ENCODE results near the gene FRK.
"Not testable (repeated sequence)": the region's sequence is repeated elsewhere in the genome, so short reads cannot be mapped to it uniquely, and the experiment has no call there.

FRK gene

GRCh38 chr6:115948751-115949150, 111.9 kb downstream of the FRK start:
- in situ Hi-C loops (cut with MboI; ENCODE audit: low sequenced_read_pairs): no loop called here
- no peak for DNase-seq (ENCODE audit: low spot score in 2 of 2)
- H3K4me1 ChIP-seq: no peaks in the 10 kb centered on the region

GRCh38 chr6:115947966-115948541, 112.6 kb downstream of the FRK start:
- Histone ChIP-seq H3K27me3 (ENCODE audit: low read depth) (no peaks in the 10 kb centered on the region), H3K4me1 (no peaks in the 10 kb centered on the region), H3K9me3 (no peaks in the 10 kb centered on the region), H3K36me3 (replicated peaks) (no peaks in the 10 kb centered on the region), H3K4me3 (no peak overlapping the region)
- DNase-seq (ENCODE audit: low spot score in 2 of 2): no peak
- in situ Hi-C loops (cut with MboI; ENCODE audit: low sequenced_read_pairs): no loop called here

More at GRCh38 chr6:115948751-115949150, 111.9 kb downstream of the FRK start:
- H3K4me3 ChIP-seq: no peak overlapping the region
- no peaks in the 10 kb centered on the region for H3K36me3 ChIP-seq (replicated peaks)
- no peaks in the 10 kb centered on the region for H3K9me3 ChIP-seq
- no peaks in the 10 kb centered on the region for H3K27me3 ChIP-seq (ENCODE audit: low read depth)

DNA sequence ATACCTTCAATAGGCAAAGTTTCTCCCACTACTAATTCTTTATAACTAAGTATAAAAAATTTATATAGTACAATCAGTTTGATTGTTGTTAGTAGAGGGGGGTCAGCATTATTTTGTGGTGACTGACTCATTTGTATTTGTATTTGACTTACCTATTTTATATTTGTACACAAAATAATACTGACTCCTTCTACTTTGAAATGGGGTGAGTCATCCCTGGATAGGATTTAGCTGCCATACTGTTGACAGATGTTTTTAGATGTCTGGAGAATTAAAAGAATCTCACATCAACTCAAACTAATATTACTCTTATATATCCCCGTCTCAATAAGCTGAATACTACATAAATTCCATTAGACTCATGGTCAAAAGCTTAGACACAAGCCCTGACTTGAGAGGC, 114.9 kb downstream of the FRK start:
- no peaks in the 10 kb centered on the region for H3K36me3 ChIP-seq (replicated peaks)
- in situ Hi-C loops (cut with MboI; ENCODE audit: low sequenced_read_pairs): no loop called here
- no peak for DNase-seq (ENCODE audit: low spot score in 2 of 2)
- H3K27me3 ChIP-seq (ENCODE audit: low read depth): no peaks in the 10 kb centered on the region
- H3K4me1 ChIP-seq: no peaks in the 10 kb centered on the region
- no peaks in the 10 kb centered on the region for H3K9me3 ChIP-seq
- H3K4me3 ChIP-seq: no peak overlapping the region

DNA sequence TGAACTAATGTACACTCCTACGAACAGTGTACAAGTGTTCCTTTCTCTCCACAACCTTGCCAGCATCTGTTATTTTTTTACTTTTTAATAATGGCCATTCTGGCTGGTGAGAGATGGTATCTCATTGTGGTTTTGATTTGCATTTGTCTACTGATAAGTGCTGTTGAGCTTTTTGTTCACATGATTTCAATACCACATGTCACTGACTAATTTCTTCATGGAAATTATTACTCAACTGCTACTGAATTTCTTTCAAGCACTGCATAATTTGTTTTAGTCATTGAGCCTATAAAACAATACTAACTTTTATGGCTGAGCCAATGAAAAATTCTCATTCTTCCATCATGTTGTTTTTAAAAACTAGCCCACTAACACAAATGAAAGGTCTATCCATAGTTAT, 115.4 kb downstream of the FRK start:
- H3K36me3 ChIP-seq (replicated peaks): no peaks in the 10 kb centered on the region
- no peak overlapping the region for H3K4me3 ChIP-seq
- no peaks in the 10 kb centered on the region for H3K9me3 ChIP-seq
- in situ Hi-C loops (cut with MboI; ENCODE audit: low sequenced_read_pairs): no loop called here
- no peaks in the 10 kb centered on the region for H3K27me3 ChIP-seq (ENCODE audit: low read depth)
- no peak for DNase-seq (ENCODE audit: low spot score in 2 of 2)
- no peaks in the 10 kb centered on the region for H3K4me1 ChIP-seq

DNA sequence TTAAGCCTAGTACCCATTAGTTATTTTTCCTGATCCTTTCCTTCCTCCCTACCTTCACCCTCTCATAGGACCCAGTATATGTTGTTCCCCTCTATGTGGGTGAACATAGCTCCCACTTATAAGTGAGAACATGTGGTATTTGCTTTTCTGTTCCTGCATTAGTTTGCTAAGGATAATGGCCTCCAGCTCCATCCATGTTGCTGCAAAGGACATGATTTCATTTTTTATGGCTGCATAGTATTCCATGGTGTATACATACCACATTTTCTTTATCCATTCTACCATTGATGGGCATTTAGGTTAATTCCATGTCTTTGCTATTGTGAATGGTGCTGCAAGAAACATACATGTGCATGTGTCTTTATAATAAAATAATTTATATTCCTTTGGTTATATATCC, 115.9 kb downstream of the FRK start:
- H3K36me3 ChIP-seq (replicated peaks); H3K9me3 ChIP-seq; in situ Hi-C loops (cut with MboI; ENCODE audit: low sequenced_read_pairs); H3K27me3 ChIP-seq (ENCODE audit: low read depth); DNase-seq (ENCODE audit: low spot score in 2 of 2); H3K4me1 ChIP-seq; H3K4me3 ChIP-seq: not testable (repeated sequence)

GRCh38 chr6:115937502-115937901, 123.2 kb downstream of the FRK start:
- H3K4me3 ChIP-seq; H3K27me3 ChIP-seq (ENCODE audit: low read depth); H3K4me1 ChIP-seq; H3K36me3 ChIP-seq (replicated peaks); in situ Hi-C loops (cut with MboI; ENCODE audit: low sequenced_read_pairs); H3K9me3 ChIP-seq; DNase-seq (ENCODE audit: low spot score in 2 of 2): not testable (repeated sequence)

DNA sequence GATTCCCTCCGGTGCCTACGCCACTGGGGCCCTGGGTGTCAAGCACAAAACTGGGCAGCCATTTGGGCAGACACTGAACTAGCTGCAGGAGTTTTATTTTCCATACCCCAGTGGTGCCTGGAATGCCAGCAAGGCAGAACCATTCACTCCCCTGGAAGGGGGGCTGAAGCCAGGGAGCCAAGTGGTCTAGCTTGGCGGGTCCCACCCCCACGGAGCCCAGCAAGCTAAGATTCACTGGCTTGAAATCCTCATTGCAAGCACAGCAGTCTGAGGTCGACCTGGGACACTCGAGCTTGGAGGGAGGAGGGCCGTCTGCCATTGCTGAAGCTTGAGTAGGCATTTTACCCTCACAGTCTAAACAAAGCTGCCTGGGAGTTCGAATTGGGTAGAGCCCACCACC, 125.3 kb downstream of the FRK start:
- Histone ChIP-seq H3K36me3 (replicated peaks) (no peaks in the 10 kb centered on the region), H3K9me3 (no peaks in the 10 kb centered on the region), H3K4me1 (no peaks in the 10 kb centered on the region), H3K4me3 (no peak overlapping the region), H3K27me3 (ENCODE audit: low read depth) (no peaks in the 10 kb centered on the region)
- in situ Hi-C loops (cut with MboI; ENCODE audit: low sequenced_read_pairs): no loop called here
- DNase-seq (ENCODE audit: low spot score in 2 of 2): no peak

DNA sequence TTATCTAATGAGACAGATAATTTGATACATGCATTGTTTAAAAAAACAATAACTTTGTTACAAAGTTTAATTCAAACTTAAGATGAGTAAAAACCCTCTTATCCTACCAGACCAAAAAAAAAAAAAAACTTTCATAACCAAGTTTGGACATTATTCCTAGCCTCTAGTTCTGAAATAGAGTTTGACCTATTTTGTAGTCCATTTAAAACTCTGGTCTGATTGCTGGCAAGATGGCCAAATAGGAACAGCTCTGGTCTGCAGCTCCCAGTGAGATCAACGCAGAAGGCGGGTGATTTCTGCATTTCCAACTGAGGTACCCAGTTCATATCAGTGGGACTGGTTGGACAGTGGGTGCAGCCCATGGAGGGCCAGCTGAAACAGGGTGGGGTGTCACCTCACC, 125.9 kb downstream of the FRK start:
- Histone ChIP-seq H3K27me3 (ENCODE audit: low read depth) (no peaks in the 10 kb centered on the region), H3K4me1 (no peaks in the 10 kb centered on the region), H3K9me3 (no peaks in the 10 kb centered on the region), H3K4me3 (no peak overlapping the region), H3K36me3 (replicated peaks) (no peaks in the 10 kb centered on the region)
- DNase-seq (ENCODE audit: low spot score in 2 of 2): no peak
- in situ Hi-C loops (cut with MboI; ENCODE audit: low sequenced_read_pairs): no loop called here

DNA sequence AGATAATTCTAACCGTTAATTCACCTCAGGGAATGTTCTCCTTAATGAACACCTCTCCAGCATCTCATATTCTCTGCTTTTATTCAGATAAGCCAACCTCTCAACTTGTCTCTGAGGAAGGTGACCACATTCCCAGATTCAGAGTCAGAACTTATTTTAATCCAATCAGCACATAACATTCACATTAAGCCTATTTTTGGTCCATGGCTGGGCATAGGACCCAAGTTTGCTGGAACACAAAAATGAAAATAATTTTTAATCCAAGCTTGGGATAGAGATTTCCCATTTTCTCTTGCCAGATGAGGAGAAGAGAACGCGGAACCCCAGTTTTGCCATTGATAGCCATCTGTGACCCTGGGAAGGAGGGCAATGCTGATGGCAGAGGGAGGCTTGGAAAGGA, 126.5 kb downstream of the FRK start:
- H3K36me3 ChIP-seq (replicated peaks): no peaks in the 10 kb centered on the region
- H3K4me3 ChIP-seq: no peak overlapping the region
- no peak for DNase-seq (ENCODE audit: low spot score in 2 of 2)
- no peaks in the 10 kb centered on the region for H3K27me3 ChIP-seq (ENCODE audit: low read depth)
- in situ Hi-C loops (cut with MboI; ENCODE audit: low sequenced_read_pairs): no loop called here
- no peaks in the 10 kb centered on the region for H3K9me3 ChIP-seq
- H3K4me1 ChIP-seq: no peaks in the 10 kb centered on the region

DNA sequence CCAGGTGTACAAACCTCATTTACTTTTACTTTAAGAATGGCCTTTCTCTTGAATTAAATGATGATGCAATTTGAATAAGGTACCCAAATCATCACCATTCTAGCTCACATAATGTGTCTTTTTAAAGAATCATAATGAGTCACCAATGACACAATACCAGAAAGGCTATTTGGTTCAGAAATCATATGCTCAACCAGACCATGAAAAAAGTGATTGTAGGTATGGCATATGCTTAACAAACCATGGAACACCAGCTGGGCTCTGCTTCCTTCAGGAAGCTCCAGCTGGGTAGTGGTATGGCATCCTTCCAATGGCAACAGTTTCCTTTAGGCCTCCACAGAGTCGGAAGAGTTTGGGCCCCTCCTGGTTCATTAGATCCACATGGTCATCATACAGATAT, 128.2 kb downstream of the FRK start:
- H3K27me3 ChIP-seq (ENCODE audit: low read depth): no peaks in the 10 kb centered on the region
- no peak overlapping the region for H3K4me3 ChIP-seq
- H3K9me3 ChIP-seq: no peaks in the 10 kb centered on the region
- H3K4me1 ChIP-seq: no peaks in the 10 kb centered on the region
- H3K36me3 ChIP-seq (replicated peaks): no peaks in the 10 kb centered on the region
- in situ Hi-C loops (cut with MboI; ENCODE audit: low sequenced_read_pairs): no loop called here
- DNase-seq (ENCODE audit: low spot score in 2 of 2): no peak

DNA sequence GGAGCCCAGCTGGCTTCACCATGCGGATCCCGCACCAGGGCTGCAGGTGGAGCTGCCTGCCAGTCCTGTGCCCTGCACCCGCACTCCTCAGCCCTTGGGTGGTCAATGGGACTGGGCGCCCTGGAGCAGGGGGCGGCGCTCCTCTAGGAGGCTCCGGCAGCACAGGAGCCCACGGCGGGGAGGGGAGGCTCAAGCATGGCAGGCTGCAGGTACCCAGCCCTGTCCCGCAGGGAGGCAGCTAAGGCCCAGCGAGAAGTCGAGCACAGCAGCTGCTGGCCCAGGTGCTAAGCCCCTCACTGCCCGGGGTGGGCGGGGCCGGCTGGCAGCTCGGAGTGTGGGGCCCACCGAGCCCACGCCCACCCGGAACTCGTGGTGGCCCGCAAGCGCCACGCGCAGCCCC, 132.7 kb downstream of the FRK start:
- DNase-seq (ENCODE audit: low spot score in 2 of 2); H3K4me1 ChIP-seq; H3K36me3 ChIP-seq (replicated peaks); H3K27me3 ChIP-seq (ENCODE audit: low read depth); H3K4me3 ChIP-seq; H3K9me3 ChIP-seq; in situ Hi-C loops (cut with MboI; ENCODE audit: low sequenced_read_pairs): not testable (repeated sequence)

- Histone ChIP-seq H3K4me1 (no peaks in the 10 kb centered on the region), H3K4me3 (no peak overlapping the region), H3K27me3 (ENCODE audit: low read depth) (no peaks in the 10 kb centered on the region), H3K9me3 (no peaks in the 10 kb centered on the region), H3K36me3 (replicated peaks) (no peaks in the 10 kb centered on the region)
- in situ Hi-C loops (cut with MboI; ENCODE audit: low sequenced_read_pairs): no loop called here
- no peak for DNase-seq (ENCODE audit: low spot score in 2 of 2)
These were observed 137.7 kb downstream of the FRK start for GRCh38 chr6:115922971-115923370.

DNA sequence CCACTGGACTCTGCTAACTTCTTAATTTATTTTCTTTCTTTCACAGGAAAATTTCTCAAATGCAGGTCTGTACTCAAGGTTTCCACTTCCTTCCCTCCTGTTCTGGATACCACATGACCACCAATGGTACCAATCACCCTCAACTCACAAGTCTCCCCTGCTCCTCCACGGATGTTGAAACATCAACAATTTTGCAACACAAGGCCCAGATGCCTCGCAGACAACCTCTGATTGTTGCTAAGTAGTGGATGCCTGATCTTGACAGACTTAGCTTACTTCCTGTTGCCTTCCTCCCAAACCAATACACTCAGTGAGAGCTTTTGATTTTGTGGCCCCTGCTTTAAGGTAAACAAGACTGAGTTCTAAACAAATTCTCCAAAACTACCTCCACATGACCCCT, 146.6 kb downstream of the FRK start:
- no peak for DNase-seq (ENCODE audit: low spot score in 2 of 2)
- no peaks in the 10 kb centered on the region for H3K36me3 ChIP-seq (replicated peaks)
- H3K9me3 ChIP-seq: no peaks in the 10 kb centered on the region
- no peaks in the 10 kb centered on the region for H3K27me3 ChIP-seq (ENCODE audit: low read depth)
- no peak overlapping the region for H3K4me3 ChIP-seq
- in situ Hi-C loops (cut with MboI; ENCODE audit: low sequenced_read_pairs): no loop called here
- H3K4me1 ChIP-seq: no peaks in the 10 kb centered on the region

DNA sequence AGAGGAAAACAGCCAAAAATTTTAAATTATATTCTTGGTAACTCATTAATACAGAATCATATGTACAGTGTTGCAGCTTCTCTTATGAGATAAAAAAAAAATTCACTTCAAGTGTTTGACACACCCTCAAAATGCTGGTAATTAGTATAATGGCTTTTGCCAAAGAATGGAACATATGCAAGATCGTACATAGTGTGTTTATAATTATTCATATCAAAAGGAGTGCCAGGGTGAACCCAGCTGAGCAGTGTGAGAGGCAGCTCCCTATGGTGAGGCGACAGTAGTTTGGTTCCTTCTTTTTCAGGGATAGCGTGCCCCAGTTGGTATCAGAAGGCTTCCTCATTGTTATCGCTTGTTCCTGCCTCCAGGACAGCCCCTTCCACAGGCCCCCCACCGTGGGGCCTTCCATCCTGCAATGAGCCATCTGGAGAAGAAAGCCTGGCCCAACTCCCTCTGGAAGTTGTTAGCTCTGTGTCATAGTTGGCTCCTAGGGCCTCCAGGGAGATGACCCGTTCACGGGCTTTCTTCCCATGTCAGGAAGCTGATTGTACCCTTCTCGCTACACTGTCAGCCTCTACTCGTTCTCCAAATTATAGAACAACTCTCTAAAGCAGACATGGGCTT, 150.7 kb downstream of the FRK start:
- DNase-seq (ENCODE audit: low spot score in 2 of 2): no peak
- Histone ChIP-seq H3K27me3 (ENCODE audit: low read depth) (no peaks in the 10 kb centered on the region), H3K4me1 (no peaks in the 10 kb centered on the region), H3K4me3 (no peak overlapping the region), H3K9me3 (no peaks in the 10 kb centered on the region), H3K36me3 (replicated peaks) (no peaks in the 10 kb centered on the region)
- in situ Hi-C loops (cut with MboI; ENCODE audit: low sequenced_read_pairs): no loop called here
